ENCODE results near the gene SLFN14.

SLFN14 gene

GRCh38 chr17:35559495-35560210 lies 966 bp downstream of the SLFN14 start:
- no peaks in the 10 kb centered on the region for H3K79me2 ChIP-seq (ENCODE audit: insufficient read depth, low read length)
- H3K27ac ChIP-seq (ENCODE audit: low read length), result no peak overlapping the region
- H3K4me1 ChIP-seq (ENCODE audit: insufficient read depth, low read length), result no peaks in the 10 kb centered on the region
- no peaks in the 10 kb centered on the region for H3K9me3 ChIP-seq (ENCODE audit: insufficient read depth, low read length, severe bottlenecking)
- no peak overlapping the region for H2AFZ ChIP-seq (ENCODE audit: low read depth, low read length)
- H3K4me3 ChIP-seq (ENCODE audit: low read depth in 1 of 2, low read length in 2 of 2), result no peak overlapping the region
- H3K4me2 ChIP-seq (ENCODE audit: insufficient read depth, low read length), result no peak overlapping the region
- TF ChIP-seq CTCF (IDR thresholded peaks at IDR 0.05; ENCODE audit: borderline replicate concordance, extremely low read depth, low read length, poor library complexity, severe bottlenecking) (no peak), EZH2 (IDR thresholded peaks at IDR 0.05; ENCODE audit: borderline replicate concordance, low read depth, low read length, severe bottlenecking) (no peak)
- no peak for DNase-seq
- no peaks in the 10 kb centered on the region for H3K36me3 ChIP-seq (ENCODE audit: insufficient read depth, low read length)
- ATAC-seq (ENCODE audit: insufficient read depth, low read depth), result no peak
- peaks cover 5% of the 10 kb centered on the region for H3K27me3 ChIP-seq (ENCODE audit: insufficient read depth, low read length, poor library complexity)
- no peaks in the 10 kb centered on the region for H4K20me1 ChIP-seq (ENCODE audit: insufficient read depth, low read length)
- no peak overlapping the region for H3K9ac ChIP-seq (ENCODE audit: low read depth, low read length)

- Histone ChIP-seq H3K27me3 (ENCODE audit: insufficient read depth, low read length, poor library complexity) (peaks cover 5% of the 10 kb centered on the region), H3K4me2 (ENCODE audit: insufficient read depth, low read length) (no peak overlapping the region), H3K27ac (ENCODE audit: low read length) (no peak overlapping the region), H3K9me3 (ENCODE audit: insufficient read depth, low read length, severe bottlenecking) (no peaks in the 10 kb centered on the region), H3K4me3 (ENCODE audit: low read depth in 1 of 2, low read length in 2 of 2) (no peak overlapping the region), H3K36me3 (ENCODE audit: insufficient read depth, low read length) (no peaks in the 10 kb centered on the region), H3K79me2 (ENCODE audit: insufficient read depth, low read length) (no peaks in the 10 kb centered on the region), H3K9ac (ENCODE audit: low read depth, low read length) (no peak overlapping the region), H4K20me1 (ENCODE audit: insufficient read depth, low read length) (no peaks in the 10 kb centered on the region), H2AFZ (ENCODE audit: low read depth, low read length) (no peak overlapping the region), H3K4me1 (ENCODE audit: insufficient read depth, low read length) (no peaks in the 10 kb centered on the region)
- no peak for TF ChIP-seq EZH2 (IDR thresholded peaks at IDR 0.05; ENCODE audit: borderline replicate concordance, low read depth, low read length, severe bottlenecking)
- no peak for TF ChIP-seq CTCF (IDR thresholded peaks at IDR 0.05; ENCODE audit: borderline replicate concordance, extremely low read depth, low read length, poor library complexity, severe bottlenecking)
- ATAC-seq (ENCODE audit: insufficient read depth, low read depth), result no peak
- DNase-seq, result no peak
These were observed 3.3 kb downstream of the SLFN14 start for GRCh38 chr17:35557353-35557752.

- no peak overlapping the region for H3K27ac ChIP-seq (ENCODE audit: low read length)
- H2AFZ ChIP-seq (ENCODE audit: low read depth, low read length), result no peak overlapping the region
- ATAC-seq (ENCODE audit: insufficient read depth, low read depth), result peak; percentile 47; the same call in 1 of the 3 replicates
- DNase-seq, result no peak
- no peaks in the 10 kb centered on the region for H3K36me3 ChIP-seq (ENCODE audit: insufficient read depth, low read length)
- H3K9me3 ChIP-seq (ENCODE audit: insufficient read depth, low read length, severe bottlenecking), result no peaks in the 10 kb centered on the region
- no peaks in the 10 kb centered on the region for H3K4me1 ChIP-seq (ENCODE audit: insufficient read depth, low read length)
- no peak overlapping the region for H3K4me2 ChIP-seq (ENCODE audit: insufficient read depth, low read length)
- no peaks in the 10 kb centered on the region for H4K20me1 ChIP-seq (ENCODE audit: insufficient read depth, low read length)
- H3K27me3 ChIP-seq (ENCODE audit: insufficient read depth, low read length, poor library complexity), result peaks cover 5% of the 10 kb centered on the region
- H3K79me2 ChIP-seq (ENCODE audit: insufficient read depth, low read length), result no peaks in the 10 kb centered on the region
- H3K9ac ChIP-seq (ENCODE audit: low read depth, low read length), result no peak overlapping the region
- H3K4me3 ChIP-seq (ENCODE audit: low read depth in 1 of 2, low read length in 2 of 2), result no peak overlapping the region
- peak; percentile 57 for TF ChIP-seq CTCF (IDR thresholded peaks at IDR 0.05; ENCODE audit: borderline replicate concordance, extremely low read depth, low read length, poor library complexity, severe bottlenecking)
- no peak for TF ChIP-seq EZH2 (IDR thresholded peaks at IDR 0.05; ENCODE audit: borderline replicate concordance, low read depth, low read length, severe bottlenecking)
These were observed 4.9 kb downstream of the SLFN14 start for GRCh38 chr17:35555691-35556090.
